LNCaP clone FGC (cell line): ENCODE results near the gene BZW2.

Experiments
- DNase-seq: peaks from one replicate; pipeline ENCODE4 v3.0.0-alpha.2; 2011; ENCODE audit warnings: low read depth
- H3K4me3 ChIP-seq: 2 replicates; pipeline ENCODE4 v1.5.1; 2011; ENCODE audit warnings: mild to moderate bottlenecking, low read depth, low read length, control low read depth
- TF ChIP-seq, protein P1 (sequence below): IDR thresholded peaks from 2 replicates; pipeline ENCODE4 v1.5.1; 2012; ENCODE audit warnings: mild to moderate bottlenecking; ENCODE audit not compliant: control insufficient read depth, insufficient read depth; ENCODE audit errors: extremely low read depth

Gene BZW2

GRCh38 chr7:16715928-16716327 lies 69.9 kb downstream of the BZW2 start:
- H3K4me3 ChIP-seq = no peak overlapping the region
- TF ChIP-seq, protein P1, sequence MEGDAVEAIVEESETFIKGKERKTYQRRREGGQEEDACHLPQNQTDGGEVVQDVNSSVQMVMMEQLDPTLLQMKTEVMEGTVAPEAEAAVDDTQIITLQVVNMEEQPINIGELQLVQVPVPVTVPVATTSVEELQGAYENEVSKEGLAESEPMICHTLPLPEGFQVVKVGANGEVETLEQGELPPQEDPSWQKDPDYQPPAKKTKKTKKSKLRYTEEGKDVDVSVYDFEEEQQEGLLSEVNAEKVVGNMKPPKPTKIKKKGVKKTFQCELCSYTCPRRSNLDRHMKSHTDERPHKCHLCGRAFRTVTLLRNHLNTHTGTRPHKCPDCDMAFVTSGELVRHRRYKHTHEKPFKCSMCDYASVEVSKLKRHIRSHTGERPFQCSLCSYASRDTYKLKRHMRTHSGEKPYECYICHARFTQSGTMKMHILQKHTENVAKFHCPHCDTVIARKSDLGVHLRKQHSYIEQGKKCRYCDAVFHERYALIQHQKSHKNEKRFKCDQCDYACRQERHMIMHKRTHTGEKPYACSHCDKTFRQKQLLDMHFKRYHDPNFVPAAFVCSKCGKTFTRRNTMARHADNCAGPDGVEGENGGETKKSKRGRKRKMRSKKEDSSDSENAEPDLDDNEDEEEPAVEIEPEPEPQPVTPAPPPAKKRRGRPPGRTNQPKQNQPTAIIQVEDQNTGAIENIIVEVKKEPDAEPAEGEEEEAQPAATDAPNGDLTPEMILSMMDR = no peak
- no peak for DNase-seq

DNA sequence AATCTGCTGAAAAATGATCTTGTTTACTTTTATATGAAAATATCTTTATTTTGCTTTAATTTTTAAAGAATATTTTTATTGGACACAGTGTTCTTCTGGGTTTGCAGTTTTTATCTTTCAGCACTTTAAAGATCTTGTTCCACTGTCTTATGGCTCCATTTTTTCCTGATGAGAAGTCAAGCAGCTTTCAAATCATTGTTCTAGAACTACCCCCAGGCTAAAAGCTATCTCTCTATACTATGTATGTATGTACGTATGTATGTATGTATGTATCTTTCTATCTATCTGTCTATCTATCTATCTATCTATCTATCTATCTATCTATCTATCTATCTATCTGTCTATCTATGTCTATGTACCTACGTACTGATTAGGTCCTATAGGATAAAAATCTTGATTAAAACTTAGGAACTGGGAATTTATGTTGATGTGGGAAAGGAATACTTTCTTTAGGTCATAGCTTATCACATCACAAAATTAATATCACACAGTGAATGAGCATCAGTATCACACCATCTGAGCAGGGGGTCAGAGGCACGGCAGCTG lies 72.2 kb downstream of the BZW2 start:
- TF ChIP-seq, protein P1 = no peak
- no peak for DNase-seq
- no peak overlapping the region for H3K4me3 ChIP-seq

GRCh38 chr7:16719699-16720098 lies 73.7 kb downstream of the BZW2 start:
- no peak for DNase-seq
- TF ChIP-seq, protein P1 = no peak

DNA sequence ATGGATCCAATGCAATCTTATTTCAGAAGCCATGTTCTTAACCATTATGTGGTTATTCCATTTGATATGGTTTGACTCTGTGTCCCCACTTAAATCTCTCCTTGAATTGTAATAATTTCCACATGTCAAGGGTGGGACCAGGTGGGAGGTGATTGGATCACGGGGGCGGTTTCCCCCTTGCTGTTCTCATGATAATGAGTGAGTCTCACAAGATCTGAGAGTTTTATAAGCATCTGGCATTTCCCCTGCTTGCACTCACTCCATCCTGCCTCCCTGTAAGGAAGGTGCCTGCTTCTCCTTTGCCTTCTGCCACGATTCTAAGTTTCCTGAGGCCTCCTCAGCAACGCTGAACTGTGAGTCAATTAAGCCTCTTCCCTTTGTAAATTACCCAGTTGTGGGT lies 75.6 kb downstream of the BZW2 start:
- H3K4me3 ChIP-seq = no peak overlapping the region
- TF ChIP-seq, protein P1 = no peak
- DNase-seq = no peak

More at GRCh38 chr7:16719699-16720098, 73.7 kb downstream of the BZW2 start:
- H3K4me3 ChIP-seq = no peak overlapping the region

DNA sequence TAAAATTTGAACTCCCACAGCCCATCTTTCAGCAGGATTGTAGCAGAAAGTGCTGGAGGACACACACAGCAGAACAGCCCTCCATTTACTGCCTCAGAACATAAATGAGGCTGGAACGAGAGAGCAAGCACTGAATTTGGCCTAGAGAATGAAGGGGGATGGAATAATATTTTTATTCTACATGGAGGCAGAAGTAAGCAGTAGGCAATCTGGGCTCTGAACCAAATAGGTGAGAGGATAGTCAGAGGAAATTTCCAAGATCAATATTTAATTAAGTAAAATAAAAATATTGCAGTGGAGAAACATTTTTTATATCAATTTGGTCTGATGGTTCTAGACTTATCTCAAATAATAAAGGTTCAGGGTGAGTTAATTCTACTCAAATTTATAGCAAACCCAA lies 78.4 kb downstream of the BZW2 start:
- peak; percentile 50 for DNase-seq

GRCh38 chr7:16726189-16726588 lies 80.2 kb downstream of the BZW2 start:
- TF ChIP-seq, protein P1 = no peak
- H3K4me3 ChIP-seq = no peak overlapping the region

More for the DNA sequence above, 78.4 kb downstream of the BZW2 start:
- H3K4me3 ChIP-seq = no peak overlapping the region
- TF ChIP-seq, protein P1 = no peak

DNA sequence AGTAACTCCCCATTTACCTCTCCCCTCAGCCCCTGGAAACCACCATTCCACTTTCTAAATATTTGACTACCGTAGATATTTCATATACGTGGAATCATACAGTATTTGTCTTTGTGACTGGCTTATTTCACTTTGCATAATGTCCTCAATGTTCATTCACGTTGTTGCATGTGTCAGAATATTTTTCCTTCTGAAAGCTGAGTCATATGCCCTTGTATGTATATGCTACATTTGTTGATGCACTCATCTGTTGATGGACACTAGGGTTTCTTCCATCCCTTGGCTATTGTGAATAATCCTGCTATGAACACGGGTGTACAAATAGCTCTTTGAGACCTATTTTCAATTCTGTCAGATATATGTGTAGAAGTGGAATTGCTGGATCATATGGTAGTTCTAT lies 81.8 kb downstream of the BZW2 start:
- TF ChIP-seq, protein P1 = no peak
- DNase-seq = no peak
- H3K4me3 ChIP-seq = no peak overlapping the region

More at GRCh38 chr7:16726189-16726588, 80.2 kb downstream of the BZW2 start:
- peak; percentile 38 for DNase-seq
